Occipital lobe (tissue), 3 donors: Measurements from ENCODE around the gene MCTP1. TPM values are rescaled to one million over a fixed set of nuclear protein-coding genes. Genes with fewer than 3 reads are reported as not detected.

Experiments used
- DNase-seq: peaks from one replicate; lab custom pipeline; 2025; lab: John Stamatoyannopoulos, UW
- small RNA-seq: library from RNA; depleted of rRNA; stranded (forward); fragments of <200 nt; gene quantifications from one replicate; pipeline ENCODE3, GENCODE V24; 2014
- total RNA-seq: library from RNA; depleted of rRNA; stranded (reverse); fragments of >200 nt; gene quantifications from one replicate; pipeline ENCODE4 v1.2.3, GENCODE V29; 2014

MCTP1 gene
- total RNA-seq, 1 donor from 2014 or later, result 147 TPM

DNA sequence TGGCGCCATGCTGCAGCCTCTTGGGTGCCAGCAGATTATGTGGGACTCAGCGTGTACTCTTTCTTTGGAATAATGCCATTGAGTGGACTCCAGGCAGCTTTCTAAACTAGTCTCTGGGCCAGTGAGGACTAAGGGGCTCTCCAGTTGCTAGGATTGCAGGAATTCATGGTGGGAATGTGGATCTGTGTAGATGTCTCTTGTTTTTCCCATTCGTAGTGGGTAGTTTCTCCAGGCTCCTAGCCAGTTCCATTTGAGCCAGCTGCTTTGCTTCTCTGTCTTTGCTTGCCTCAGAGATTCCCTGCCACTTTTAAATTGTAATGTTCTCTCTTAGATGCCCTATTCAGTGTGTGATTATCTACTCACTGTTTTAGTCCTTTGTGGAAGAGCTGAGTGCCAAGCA lies 623.8 kb downstream of the MCTP1 start:
- DNase-seq, result no peak

GRCh38 chr5:94660506-94660905 lies 624.4 kb downstream of the MCTP1 start:
- DNase-seq, result no peak

- DNase-seq, result no peak
Measured at GRCh38 chr5:94658272-94658671, 626.6 kb downstream of the MCTP1 start.

Small RNA genes within 50 kb of the gene (small RNA-seq; reads per million reads assigned to genes)
- not detected for gene RF02271

Other genes with a start within 250 kb of the MCTP1 start
- 0.62 TPM for gene FAM81B, start 106.3 kb upstream of the MCTP1 start, total RNA-seq